GM21423 (cell line): Measurements from ENCODE around the gene PLPP4.

Experiments
- ATAC-seq: cut with Tn5 transposase; IDR thresholded peaks from one replicate; pipeline ENCODE4 v1.9.1; 2021; ENCODE audit warnings: mild to moderate bottlenecking, moderate library complexity; ENCODE audit not compliant: unreplicated experiment

Gene PLPP4

GRCh38 chr10:120572307-120572706 lies 115.3 kb downstream of the PLPP4 start:
- no peak for ATAC-seq

GRCh38 chr10:120573355-120573754 lies 116.3 kb downstream of the PLPP4 start:
- no peak for ATAC-seq

- no peak for ATAC-seq
These were observed 118.0 kb downstream of the PLPP4 start for GRCh38 chr10:120574981-120575380.

GRCh38 chr10:120575411-120575810 lies 118.4 kb downstream of the PLPP4 start:
- no peak for ATAC-seq

GRCh38 chr10:120578134-120578533 lies 121.1 kb downstream of the PLPP4 start:
- ATAC-seq: no peak

GRCh38 chr10:120578890-120579289 lies 121.9 kb downstream of the PLPP4 start:
- no peak for ATAC-seq

GRCh38 chr10:120580918-120581895 lies 124.2 kb downstream of the PLPP4 start:
- ATAC-seq: no peak

GRCh38 chr10:120582753-120583152 lies 125.7 kb downstream of the PLPP4 start:
- ATAC-seq: no peak

- no peak for ATAC-seq
These were observed 126.5 kb downstream of the PLPP4 start for GRCh38 chr10:120583424-120584108.

- no peak for ATAC-seq
These were observed 127.8 kb downstream of the PLPP4 start for GRCh38 chr10:120584786-120585185.

- ATAC-seq: no peak
These were observed 129.4 kb downstream of the PLPP4 start for GRCh38 chr10:120586471-120586872.

- no peak for ATAC-seq
These were observed 130.0 kb downstream of the PLPP4 start for GRCh38 chr10:120587061-120587460.

- ATAC-seq: no peak
These were observed 131.3 kb downstream of the PLPP4 start for GRCh38 chr10:120588311-120588710.

GRCh38 chr10:120593693-120594092 lies 136.7 kb downstream of the PLPP4 start:
- ATAC-seq: no peak

GRCh38 chr10:120597902-120598301 lies 140.9 kb downstream of the PLPP4 start:
- ATAC-seq: no peak

- ATAC-seq: no peak
These were observed 141.4 kb downstream of the PLPP4 start for GRCh38 chr10:120598386-120598785.

- no peak for ATAC-seq
These were observed 142.2 kb downstream of the PLPP4 start for GRCh38 chr10:120599200-120599724.

- ATAC-seq: no peak
These were observed 144.0 kb downstream of the PLPP4 start for GRCh38 chr10:120600871-120601649.

- ATAC-seq: no peak
These were observed 145.0 kb downstream of the PLPP4 start for GRCh38 chr10:120601999-120602398.

- no peak for ATAC-seq
These were observed 148.4 kb downstream of the PLPP4 start for GRCh38 chr10:120605410-120605809.
